Astrocyte (in vitro differentiated cells and primary cell): ENCODE results near the gene PRKAR1A. TPM values are rescaled to one million over a fixed set of nuclear protein-coding genes. Genes with fewer than 3 reads are reported as not detected.

Experiments used
- DNase-seq: peaks from one replicate; pipeline ENCODE4 v3.0.0-alpha.2; 2010; ENCODE audit warnings: low read depth
- FAIRE-seq: peaks from 2 replicates; lab custom pipeline; 2011; peaks lifted over from hg19 to GRCh38; lab: Jason Lieb, UNC
- H2AFZ ChIP-seq: 2 replicates; pipeline ENCODE4 v1.6.0; 2012; ENCODE audit warnings: low read depth, low read length, inconsistent platforms
- H3K27ac ChIP-seq: 2 replicates; pipeline ENCODE4 v1.5.1; 2011; ENCODE audit warnings: low read depth, low read length, inconsistent platforms
- H3K27me3 ChIP-seq: 2 replicates; pipeline ENCODE4 v1.6.0; 2011; ENCODE audit warnings: low read length, inconsistent platforms; ENCODE audit not compliant: insufficient read depth
- H3K36me3 ChIP-seq: 2 replicates; pipeline ENCODE4 v1.5.1; 2011; ENCODE audit warnings: low read length, inconsistent platforms; ENCODE audit not compliant: insufficient read depth
- H3K4me1 ChIP-seq: 2 replicates; pipeline ENCODE4 v1.5.1; 2011; ENCODE audit warnings: low read length, inconsistent platforms; ENCODE audit not compliant: insufficient read depth
- H3K4me2 ChIP-seq: 2 replicates; pipeline ENCODE4 v1.6.0; 2012; ENCODE audit warnings: low read length, inconsistent platforms
- H3K4me3 ChIP-seq: 2 replicates; pipeline ENCODE4 v1.5.1; 2011; ENCODE audit warnings: low read depth, mild to moderate bottlenecking, low read length, inconsistent platforms; ENCODE audit not compliant: insufficient read depth
- H3K79me2 ChIP-seq: 2 replicates; pipeline ENCODE4 v1.6.0; 2012; ENCODE audit warnings: mild to moderate bottlenecking, low read length, inconsistent platforms; ENCODE audit not compliant: insufficient read depth
- H3K9ac ChIP-seq: 2 replicates; pipeline ENCODE4 v1.6.0; 2012; ENCODE audit warnings: mild to moderate bottlenecking, low read length, inconsistent platforms
- H3K9me3 ChIP-seq: 2 replicates; pipeline ENCODE4 v1.5.1; 2012; ENCODE audit warnings: low read depth, mild to moderate bottlenecking, low read length, inconsistent platforms; ENCODE audit not compliant: insufficient read depth
- H4K20me1 ChIP-seq: 2 replicates; pipeline ENCODE4 v1.6.0; 2012; ENCODE audit warnings: low read length, inconsistent platforms; ENCODE audit not compliant: insufficient read depth
- H3K27ac Mint-ChIP-seq: one replicate; pipeline ENCODE4 v1.8.0; 2021; ENCODE audit warnings: mild to moderate bottlenecking, mixed read lengths; ENCODE audit not compliant: unreplicated experiment
- H3K27me3 Mint-ChIP-seq: one replicate; pipeline ENCODE4 v1.8.0; 2021; ENCODE audit warnings: low read depth, mixed read lengths; ENCODE audit not compliant: unreplicated experiment
- H3K36me3 Mint-ChIP-seq: one replicate; pipeline ENCODE4 v1.8.0; 2021; ENCODE audit warnings: low read depth, mixed read lengths; ENCODE audit not compliant: unreplicated experiment
- H3K4me1 Mint-ChIP-seq: one replicate; pipeline ENCODE4 v1.8.0; 2021; ENCODE audit warnings: low read depth, mixed read lengths; ENCODE audit not compliant: unreplicated experiment
- H3K4me3 Mint-ChIP-seq: one replicate; pipeline ENCODE4 v1.8.0; 2021; ENCODE audit warnings: mild to moderate bottlenecking, moderate library complexity, mixed read lengths; ENCODE audit not compliant: unreplicated experiment
- H3K9me3 Mint-ChIP-seq: one replicate; pipeline ENCODE4 v1.8.0; 2021; ENCODE audit warnings: mild to moderate bottlenecking, mixed read lengths; ENCODE audit not compliant: unreplicated experiment
- CTCF ChIP-seq: IDR thresholded peaks from 2 replicates; pipeline ENCODE4 v1.5.1; 2011; ENCODE audit warnings: low read depth, mild to moderate bottlenecking, inconsistent platforms, low read length, moderate library complexity; ENCODE audit not compliant: insufficient read depth
- EZH2 ChIP-seq: IDR thresholded peaks from 2 replicates; pipeline ENCODE4 v1.6.1; 2012; ENCODE audit warnings: mild to moderate bottlenecking, low read length, inconsistent platforms; ENCODE audit not compliant: insufficient read depth
- total RNA-seq: library from RNA; stranded (reverse); gene quantifications from 2 replicates; pipeline ENCODE4 v1.2.1, GENCODE V29; 2021

PRKAR1A gene
- total RNA-seq, 1 donor from 2014 or later, result 235 TPM

GRCh38 chr17:68592009-68592408, 79.8 kb downstream of the PRKAR1A start:
- no peaks in the 10 kb centered on the region for H4K20me1 ChIP-seq
- Mint-ChIP-seq H3K27me3 (peaks cover 26% of the 10 kb centered on the region), H3K27ac (no peak overlapping the region), H3K9me3 (peaks cover 11% of the 10 kb centered on the region), H3K4me1 (peaks cover 12% of the 10 kb centered on the region), H3K36me3 (no peaks in the 10 kb centered on the region), H3K4me3 (no peak overlapping the region)
- H3K4me3 ChIP-seq, result no peak overlapping the region
- TF ChIP-seq EZH2 (no peak), CTCF (no peak)
- no peaks in the 10 kb centered on the region for H3K27me3 ChIP-seq
- H3K27ac ChIP-seq, result no peak overlapping the region
- no peaks in the 10 kb centered on the region for H3K79me2 ChIP-seq
- no peaks in the 10 kb centered on the region for H3K36me3 ChIP-seq
- H3K9ac ChIP-seq, result no peak overlapping the region
- no peaks in the 10 kb centered on the region for H3K9me3 ChIP-seq
- no peak overlapping the region for H3K4me2 ChIP-seq
- no peaks in the 10 kb centered on the region for H3K4me1 ChIP-seq
- no peak overlapping the region for H2AFZ ChIP-seq
- no peak for FAIRE-seq
- no peak for DNase-seq

- no peaks in the 10 kb centered on the region for H3K79me2 ChIP-seq
- no peaks in the 10 kb centered on the region for H3K9me3 ChIP-seq
- TF ChIP-seq CTCF, result no peak
- TF ChIP-seq EZH2, result no peak
- no peak overlapping the region for H2AFZ ChIP-seq
- Mint-ChIP-seq H3K27ac (no peak overlapping the region), H3K36me3 (no peaks in the 10 kb centered on the region), H3K4me3 (no peak overlapping the region), H3K9me3 (peaks cover 7% of the 10 kb centered on the region), H3K4me1 (peaks cover 12% of the 10 kb centered on the region), H3K27me3 (peaks cover 30% of the 10 kb centered on the region)
- no peak overlapping the region for H3K4me2 ChIP-seq
- no peak overlapping the region for H3K27ac ChIP-seq
- H3K4me1 ChIP-seq, result no peaks in the 10 kb centered on the region
- no peak overlapping the region for H3K4me3 ChIP-seq
- peaks cover 2% of the 10 kb centered on the region for H3K27me3 ChIP-seq
- no peak overlapping the region for H3K9ac ChIP-seq
- no peaks in the 10 kb centered on the region for H3K36me3 ChIP-seq
- no peak for DNase-seq
- no peaks in the 10 kb centered on the region for H4K20me1 ChIP-seq
- no peak for FAIRE-seq
Measured at GRCh38 chr17:68592682-68593641, 80.7 kb downstream of the PRKAR1A start.

GRCh38 chr17:68594552-68594951, 82.3 kb downstream of the PRKAR1A start:
- H3K4me3 Mint-ChIP-seq, result no peak overlapping the region
- DNase-seq, result no peak

More at GRCh38 chr17:68594552-68594951, 82.3 kb downstream of the PRKAR1A start:
- H3K79me2 ChIP-seq, result no peaks in the 10 kb centered on the region
- H3K9ac ChIP-seq, result no peak overlapping the region
- no peak overlapping the region for H3K27ac ChIP-seq
- no peak overlapping the region for H3K4me2 ChIP-seq
- no peaks in the 10 kb centered on the region for H4K20me1 ChIP-seq
- no peak overlapping the region for H3K4me3 ChIP-seq
- H3K27ac Mint-ChIP-seq, result no peak overlapping the region
- no peaks in the 10 kb centered on the region for H3K4me1 ChIP-seq
- H3K36me3 ChIP-seq, result no peaks in the 10 kb centered on the region
- H3K27me3 Mint-ChIP-seq, result peaks cover 41% of the 10 kb centered on the region
- TF ChIP-seq EZH2, result no peak
- TF ChIP-seq CTCF, result no peak
- FAIRE-seq, result no peak
- H3K36me3 Mint-ChIP-seq, result no peaks in the 10 kb centered on the region
- H3K9me3 Mint-ChIP-seq, result peaks cover 1% of the 10 kb centered on the region
- peaks cover 18% of the 10 kb centered on the region for H3K27me3 ChIP-seq
- H2AFZ ChIP-seq, result no peak overlapping the region
- no peaks in the 10 kb centered on the region for H3K9me3 ChIP-seq
- peaks cover 12% of the 10 kb centered on the region for H3K4me1 Mint-ChIP-seq
